Brain microvascular endothelial cell (primary cell): ENCODE data around the gene APBB2.

Experiments
- DNase-seq: peaks from one replicate; pipeline ENCODE4 v3.0.0-alpha.2; 2020
- H3K27ac ChIP-seq: fragments of 250-450 bp; sonication (Bioruptor Pico); 2 replicates; pipeline ENCODE4 v1.5.1; 2020; ENCODE audit warnings: mild to moderate bottlenecking, moderate library complexity
- H3K27me3 ChIP-seq: fragments of 250-450 bp; sonication (Bioruptor Pico); replicated peaks from 2 replicates; pipeline ENCODE4 v1.5.1; 2020; ENCODE audit warnings: mild to moderate bottlenecking
- H3K36me3 ChIP-seq: fragments of 250-450 bp; sonication (Bioruptor Pico); replicated peaks from 2 replicates; pipeline ENCODE4 v1.5.1; 2020; ENCODE audit warnings: mild to moderate bottlenecking
- H3K4me3 ChIP-seq: 2 replicates; pipeline ENCODE4 v1.5.1; 2011; ENCODE audit warnings: low read depth, mild to moderate bottlenecking, control low read depth, low read length, moderate library complexity
- CTCF ChIP-seq: IDR thresholded peaks from 2 replicates; pipeline ENCODE4 v1.5.1; 2011; ENCODE audit warnings: low read depth, mild to moderate bottlenecking, moderate library complexity, low read length, control low read depth, inconsistent platforms; ENCODE audit errors: missing control alignments
- in situ Hi-C: cut with HindIII; loops from 2 replicates; pipeline ENCODE4 v1.10.0; 2017; ENCODE audit warnings: low sequenced_read_pairs, low pct_ligation_motif_present

APBB2 gene

GRCh38 chr4:41122309-41122708 is 92.0 kb downstream of the APBB2 start:
- no peak for TF ChIP-seq CTCF
- H3K36me3 ChIP-seq, result peaks cover 15% of the 10 kb centered on the region
- no peaks in the 10 kb centered on the region for H3K27me3 ChIP-seq
- no peak overlapping the region for H3K4me3 ChIP-seq
- H3K27ac ChIP-seq, result no peak overlapping the region
- in situ Hi-C loops, result no loop called here
- DNase-seq, result no peak

GRCh38 chr4:41121906-41122305 is 92.4 kb downstream of the APBB2 start:
- Histone ChIP-seq H3K36me3 (peaks cover 16% of the 10 kb centered on the region), H3K27ac (no peak overlapping the region), H3K27me3 (no peaks in the 10 kb centered on the region), H3K4me3 (no peak overlapping the region)
- in situ Hi-C loops, result no loop called here
- no peak for TF ChIP-seq CTCF
- DNase-seq, result no peak

- peak; percentile 48 for DNase-seq
- TF ChIP-seq CTCF, result no peak
- in situ Hi-C loops, result no loop called here
- Histone ChIP-seq H3K27ac (peak overlapping the region; percentile 8), H3K36me3 (peaks cover 13% of the 10 kb centered on the region), H3K4me3 (no peak overlapping the region), H3K27me3 (no peaks in the 10 kb centered on the region)
Observed at GRCh38 chr4:41120297-41121217, 93.8 kb downstream of the APBB2 start.

- H3K27me3 ChIP-seq, result no peaks in the 10 kb centered on the region
- TF ChIP-seq CTCF, result no peak
- no peak for DNase-seq
- in situ Hi-C loops, result no loop called here
- no peak overlapping the region for H3K4me3 ChIP-seq
- peaks cover 13% of the 10 kb centered on the region for H3K36me3 ChIP-seq
- H3K27ac ChIP-seq, result no peak overlapping the region
Observed at GRCh38 chr4:41119867-41120295, 94.5 kb downstream of the APBB2 start.

- in situ Hi-C loops, result no loop called here
- no peak for TF ChIP-seq CTCF
- DNase-seq, result no peak
- H3K36me3 ChIP-seq, result peaks cover 8% of the 10 kb centered on the region
- no peaks in the 10 kb centered on the region for H3K27me3 ChIP-seq
- no peak overlapping the region for H3K4me3 ChIP-seq
- H3K27ac ChIP-seq, result no peak overlapping the region
Observed at GRCh38 chr4:41111791-41112190, 102.6 kb downstream of the APBB2 start.
